Mesendoderm (in vitro differentiated cells): Measurements from ENCODE around the gene TMTC1.

Experiments used
- DNase-seq: peaks from one replicate; pipeline ENCODE4 v3.0.0; 2013
- H2AK5ac ChIP-seq: 2 replicates; pipeline ENCODE4 v1.6.1; 2013; ENCODE audit warnings: low read length, inconsistent platforms
- H2BK120ac ChIP-seq: 2 replicates; pipeline ENCODE4 v1.6.1; 2013; ENCODE audit warnings: low read depth, mild to moderate bottlenecking, low read length, moderate library complexity, mixed read lengths
- H2BK15ac ChIP-seq: replicated peaks from 2 replicates; pipeline ENCODE4 v1.6.1; 2013; ENCODE audit warnings: low read depth, mild to moderate bottlenecking, moderate library complexity
- H2BK5ac ChIP-seq: 2 replicates; pipeline ENCODE4 v1.6.1; 2013; ENCODE audit warnings: low read length, inconsistent platforms
- H3K18ac ChIP-seq: 2 replicates; pipeline ENCODE4 v1.6.1; 2013; ENCODE audit warnings: mild to moderate bottlenecking, low read length, mixed read lengths
- H3K23ac ChIP-seq: one replicate; pipeline ENCODE4 v1.6.1; 2013; ENCODE audit warnings: low read length
- H3K27ac ChIP-seq: 2 replicates; pipeline ENCODE4 v1.5.1; 2013; ENCODE audit warnings: low read depth, mild to moderate bottlenecking, inconsistent platforms, low read length, moderate library complexity
- H3K27me3 ChIP-seq: 2 replicates; pipeline ENCODE4 v1.6.1; 2013; ENCODE audit warnings: low read length, control low read depth, mild to moderate bottlenecking, inconsistent platforms; ENCODE audit not compliant: insufficient read depth, poor library complexity
- H3K36me3 ChIP-seq: 2 replicates; pipeline ENCODE4 v1.6.1; 2013; ENCODE audit warnings: low read length, inconsistent platforms; ENCODE audit not compliant: control insufficient read depth, insufficient read depth
- H3K4ac ChIP-seq: one replicate; pipeline ENCODE4 v1.6.1; 2013; ENCODE audit warnings: low read depth, mild to moderate bottlenecking, low read length, moderate library complexity
- H3K4me1 ChIP-seq: 2 replicates; pipeline ENCODE4 v1.6.1; 2013; ENCODE audit warnings: low read depth, low read length, inconsistent platforms; ENCODE audit not compliant: control insufficient read depth
- H3K4me2 ChIP-seq: 2 replicates; pipeline ENCODE4 v1.6.1; 2013; ENCODE audit warnings: low read length
- H3K4me3 ChIP-seq: 2 replicates; pipeline ENCODE4 v1.5.1; 2013; ENCODE audit warnings: mild to moderate bottlenecking, low read length
- H3K56ac ChIP-seq: one replicate; pipeline ENCODE4 v1.6.1; 2013; ENCODE audit warnings: low read length
- H3K79me1 ChIP-seq: 2 replicates; pipeline ENCODE4 v1.6.1; 2013; ENCODE audit warnings: low read length, inconsistent platforms
- H3K79me2 ChIP-seq: 2 replicates; pipeline ENCODE4 v1.6.1; 2013; ENCODE audit warnings: mild to moderate bottlenecking, low read length; ENCODE audit not compliant: control insufficient read depth, insufficient read depth
- H3K9ac ChIP-seq: 2 replicates; pipeline ENCODE4 v1.6.1; 2013; ENCODE audit warnings: low read length, inconsistent platforms
- H4K5ac ChIP-seq: one replicate; pipeline ENCODE4 v1.6.1; 2013; ENCODE audit warnings: low read length
- H4K8ac ChIP-seq: one replicate; pipeline ENCODE4 v1.6.1; 2013; ENCODE audit warnings: low read depth, mild to moderate bottlenecking, control low read depth, low read length, moderate library complexity
- WGBS: extraction: QIAGEN DNeasy Blood & Tissue Kit; methylation state at CpG from one replicate; pipeline ENCODE4 v1.1.7; 2013; ENCODE audit warnings: low lambda C conversion rate, missing lambda C conversion rate; ENCODE audit not compliant: insufficient coverage; ENCODE audit errors: extremely low coverage; 5-methylcytosine and 5-hydroxymethylcytosine counted together

TMTC1 gene

DNA sequence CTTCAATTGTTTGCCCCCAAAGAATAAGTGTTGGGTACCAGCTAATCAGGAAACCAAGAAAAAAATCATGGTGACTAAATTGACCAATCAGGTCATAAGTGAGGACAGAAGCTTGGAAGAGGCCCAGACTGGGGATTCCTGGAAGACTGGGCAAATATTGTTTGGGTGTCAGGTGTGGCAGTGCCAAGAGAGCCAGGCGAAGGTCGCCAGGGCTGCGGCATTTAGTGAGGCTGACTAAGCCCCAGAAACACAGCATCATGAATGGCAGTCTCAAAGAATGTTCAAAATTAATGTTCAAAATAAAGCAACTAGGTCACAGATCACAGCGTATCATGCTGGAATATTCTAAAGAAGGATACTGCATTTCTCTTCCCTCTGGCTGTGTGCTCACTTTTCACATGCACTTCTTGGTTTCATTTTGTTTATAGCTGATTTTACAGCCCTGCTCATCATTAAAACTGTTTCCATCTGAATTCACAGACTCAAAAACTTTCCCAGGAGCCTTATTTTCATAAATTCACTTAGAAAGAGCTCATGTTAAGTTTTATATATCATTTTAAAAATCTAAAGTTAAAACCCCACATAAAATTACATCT is 201.0 kb downstream of the TMTC1 start:
- Histone ChIP-seq H3K36me3 (no peaks in the 10 kb centered on the region), H2BK5ac (no peak overlapping the region), H3K4me1 (no peaks in the 10 kb centered on the region), H3K4ac (no peak overlapping the region), H4K8ac (no peak overlapping the region), H2BK15ac (no peak overlapping the region), H3K56ac (no peak overlapping the region), H3K27ac (no peak overlapping the region), H3K4me3 (no peak overlapping the region), H3K79me2 (no peaks in the 10 kb centered on the region), H3K9ac (no peak overlapping the region), H3K23ac (no peak overlapping the region), H3K27me3 (no peaks in the 10 kb centered on the region), H2BK120ac (no peak overlapping the region), H3K4me2 (no peak overlapping the region), H3K18ac (no peak overlapping the region), H2AK5ac (no peak overlapping the region), H4K5ac (no peak overlapping the region), H3K79me1 (no peaks in the 10 kb centered on the region)
- no CpG with 5 or more reads among the region's 4 CpGs for WGBS
- no peak for DNase-seq

DNA sequence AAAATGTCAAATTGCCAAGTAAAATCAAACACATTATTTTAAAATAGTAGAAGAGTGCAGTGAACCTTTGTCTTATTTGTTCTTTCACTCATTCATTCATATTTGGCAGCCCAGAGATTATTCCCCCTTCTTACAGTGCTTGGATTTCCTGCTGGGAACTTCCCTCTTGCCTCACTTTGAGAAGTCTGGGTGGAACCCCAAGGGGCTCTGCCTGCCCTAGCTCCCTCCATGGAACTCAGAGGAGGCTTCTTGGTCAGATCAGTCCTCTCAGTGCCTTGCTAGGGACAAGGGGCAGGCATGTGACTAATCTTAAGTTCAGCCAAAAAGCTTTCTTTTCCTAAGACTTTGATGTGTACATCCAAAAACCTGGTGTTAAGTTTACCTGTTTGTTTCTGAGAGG is 201.6 kb downstream of the TMTC1 start:
- Histone ChIP-seq H3K4ac (no peak overlapping the region), H2AK5ac (no peak overlapping the region), H3K27ac (no peak overlapping the region), H4K8ac (no peak overlapping the region), H3K9ac (no peak overlapping the region), H3K23ac (no peak overlapping the region), H3K4me3 (no peak overlapping the region), H3K27me3 (no peaks in the 10 kb centered on the region), H3K79me1 (no peaks in the 10 kb centered on the region), H2BK15ac (no peak overlapping the region), H3K56ac (no peak overlapping the region), H3K18ac (no peak overlapping the region), H3K4me1 (no peaks in the 10 kb centered on the region), H4K5ac (no peak overlapping the region), H3K36me3 (no peaks in the 10 kb centered on the region), H3K4me2 (no peak overlapping the region), H2BK120ac (no peak overlapping the region), H3K79me2 (no peaks in the 10 kb centered on the region), H2BK5ac (no peak overlapping the region)
- DNase-seq, result no peak

DNA sequence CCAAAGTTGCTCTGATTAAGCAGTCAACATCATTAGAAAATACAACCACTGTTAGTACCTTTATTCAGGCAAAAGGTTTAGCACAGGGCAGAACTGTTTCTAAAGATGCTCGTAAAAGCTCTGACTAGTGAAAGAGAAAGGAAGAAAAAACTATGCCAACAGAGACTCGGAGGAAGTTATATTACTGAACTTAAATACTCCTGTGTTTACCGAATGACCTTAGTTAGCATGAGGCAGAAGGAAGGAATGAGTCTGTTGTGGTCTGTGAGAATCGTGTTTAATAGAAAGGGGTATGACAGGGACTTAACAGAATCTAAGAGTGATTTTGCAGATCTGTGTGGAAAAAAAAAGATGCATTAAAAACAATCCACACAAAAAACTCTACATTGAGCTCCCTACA is 202.1 kb downstream of the TMTC1 start:
- H3K56ac ChIP-seq, result no peak overlapping the region
- WGBS, result no CpG with 5 or more reads among the region's 4 CpGs
- H3K27ac ChIP-seq, result no peak overlapping the region
- H3K4ac ChIP-seq, result no peak overlapping the region
- no peak overlapping the region for H2BK15ac ChIP-seq
- no peak overlapping the region for H3K4me3 ChIP-seq
- no peak overlapping the region for H3K18ac ChIP-seq
- no peaks in the 10 kb centered on the region for H3K27me3 ChIP-seq
- DNase-seq, result no peak
- H2AK5ac ChIP-seq, result no peak overlapping the region
- no peak overlapping the region for H4K5ac ChIP-seq
- no peaks in the 10 kb centered on the region for H3K36me3 ChIP-seq
- H3K9ac ChIP-seq, result no peak overlapping the region
- H2BK5ac ChIP-seq, result no peak overlapping the region
- no peak overlapping the region for H4K8ac ChIP-seq
- no peaks in the 10 kb centered on the region for H3K79me2 ChIP-seq
- H3K23ac ChIP-seq, result no peak overlapping the region
- no peak overlapping the region for H2BK120ac ChIP-seq
- H3K4me2 ChIP-seq, result no peak overlapping the region
- H3K79me1 ChIP-seq, result no peaks in the 10 kb centered on the region
- H3K4me1 ChIP-seq, result no peaks in the 10 kb centered on the region

DNA sequence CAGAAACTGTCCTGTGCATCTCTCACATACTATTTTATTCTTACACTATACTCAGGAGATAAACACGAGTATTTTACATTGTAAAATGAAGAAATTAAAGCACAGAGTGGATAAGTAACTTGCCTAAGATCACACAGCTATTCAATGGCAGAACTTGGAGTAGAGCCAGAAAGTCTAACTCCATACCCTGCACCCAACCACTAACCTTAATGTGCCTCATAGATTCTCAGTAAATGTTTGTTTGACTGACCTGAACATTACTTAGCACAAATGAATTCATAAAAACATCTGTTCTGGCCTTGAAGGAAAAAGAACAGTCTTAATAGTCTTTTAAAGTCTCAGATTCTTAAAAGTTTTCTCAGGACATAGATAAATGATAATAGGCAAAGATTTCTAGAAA is 202.8 kb downstream of the TMTC1 start:
- H2BK120ac ChIP-seq, result no peak overlapping the region
- no peak overlapping the region for H3K18ac ChIP-seq
- no peaks in the 10 kb centered on the region for H3K79me2 ChIP-seq
- H3K4ac ChIP-seq, result no peak overlapping the region
- H3K27me3 ChIP-seq, result no peaks in the 10 kb centered on the region
- H4K5ac ChIP-seq, result no peak overlapping the region
- no peak overlapping the region for H3K23ac ChIP-seq
- H3K4me3 ChIP-seq, result no peak overlapping the region
- no peak overlapping the region for H2AK5ac ChIP-seq
- no CpG with 5 or more reads among the region's 1 CpG for WGBS
- no peak overlapping the region for H3K27ac ChIP-seq
- no peak overlapping the region for H3K4me2 ChIP-seq
- H4K8ac ChIP-seq, result no peak overlapping the region
- H2BK15ac ChIP-seq, result no peak overlapping the region
- no peaks in the 10 kb centered on the region for H3K36me3 ChIP-seq
- no peak overlapping the region for H3K56ac ChIP-seq
- no peaks in the 10 kb centered on the region for H3K79me1 ChIP-seq
- H3K9ac ChIP-seq, result no peak overlapping the region
- no peak for DNase-seq
- no peaks in the 10 kb centered on the region for H3K4me1 ChIP-seq
- no peak overlapping the region for H2BK5ac ChIP-seq

DNA sequence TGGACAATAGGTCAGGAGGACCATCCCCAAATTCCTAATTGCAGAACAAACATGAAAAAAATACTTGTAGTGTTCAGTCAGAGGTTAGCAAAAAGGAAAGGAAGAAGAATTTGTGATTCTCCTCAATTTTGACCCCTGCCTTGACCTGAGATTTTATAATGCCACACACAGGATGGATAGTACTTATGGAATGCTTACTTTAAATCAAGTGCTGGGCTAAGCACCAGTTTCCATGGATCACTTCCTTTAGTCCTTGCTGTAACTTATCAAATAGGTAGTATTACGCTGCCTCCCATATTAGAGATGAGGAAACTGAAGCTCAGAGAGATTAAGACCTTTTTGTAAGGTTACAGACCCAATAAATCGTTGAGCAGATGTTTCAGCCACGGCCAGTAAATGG is 205.0 kb downstream of the TMTC1 start:
- WGBS, result no CpG with 5 or more reads among the region's 3 CpGs
- H2BK5ac ChIP-seq, result no peak overlapping the region
- H3K4me3 ChIP-seq, result no peak overlapping the region
- H2BK15ac ChIP-seq, result no peak overlapping the region
- no peak overlapping the region for H3K56ac ChIP-seq
- H3K9ac ChIP-seq, result no peak overlapping the region
- no peak overlapping the region for H3K27ac ChIP-seq
- no peak overlapping the region for H4K5ac ChIP-seq
- H3K36me3 ChIP-seq, result no peaks in the 10 kb centered on the region
- no peaks in the 10 kb centered on the region for H3K27me3 ChIP-seq
- H3K4me1 ChIP-seq, result no peaks in the 10 kb centered on the region
- no peak overlapping the region for H3K4me2 ChIP-seq
- no peak overlapping the region for H2BK120ac ChIP-seq
- no peaks in the 10 kb centered on the region for H3K79me1 ChIP-seq
- H3K4ac ChIP-seq, result no peak overlapping the region
- no peak for DNase-seq
- no peak overlapping the region for H4K8ac ChIP-seq
- H2AK5ac ChIP-seq, result no peak overlapping the region
- H3K18ac ChIP-seq, result no peak overlapping the region
- H3K23ac ChIP-seq, result no peak overlapping the region
- H3K79me2 ChIP-seq, result no peaks in the 10 kb centered on the region

DNA sequence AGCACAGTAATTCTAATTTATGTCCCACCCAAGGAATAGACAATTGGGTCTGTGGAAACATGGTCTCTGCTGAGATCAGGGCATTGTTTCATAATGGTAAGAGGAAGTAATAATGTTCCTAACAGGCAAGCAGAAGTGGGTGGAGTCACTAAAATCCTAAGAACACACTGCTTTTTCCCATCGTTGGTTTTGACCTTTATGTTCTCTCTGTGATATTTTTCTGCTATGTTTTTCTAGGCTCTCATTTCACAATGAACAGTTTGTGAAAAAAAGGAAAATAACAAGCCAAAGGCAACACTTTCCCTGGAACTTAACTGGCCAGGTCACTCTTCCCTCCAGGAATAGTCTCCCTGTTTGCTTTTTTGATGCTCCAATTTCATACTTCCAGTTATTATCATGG is 205.7 kb downstream of the TMTC1 start:
- Histone ChIP-seq H3K36me3 (no peaks in the 10 kb centered on the region), H2BK5ac (no peak overlapping the region), H2BK15ac (no peak overlapping the region), H3K79me2 (no peaks in the 10 kb centered on the region), H3K27me3 (no peaks in the 10 kb centered on the region), H3K4me1 (no peaks in the 10 kb centered on the region), H4K8ac (no peak overlapping the region), H3K56ac (no peak overlapping the region), H3K79me1 (no peaks in the 10 kb centered on the region), H4K5ac (no peak overlapping the region), H3K23ac (no peak overlapping the region), H3K18ac (no peak overlapping the region), H3K27ac (no peak overlapping the region), H3K4me2 (no peak overlapping the region), H2BK120ac (no peak overlapping the region), H2AK5ac (no peak overlapping the region), H3K4me3 (no peak overlapping the region), H3K4ac (no peak overlapping the region), H3K9ac (no peak overlapping the region)
- no peak for DNase-seq
- no CpG with 5 or more reads among the region's 1 CpG for WGBS
